ENCODE data around the gene ZMAT5. TPM values are rescaled to one million over a fixed set of nuclear protein-coding genes. Genes with fewer than 3 reads are reported as not detected.

The ZMAT5 gene
- total and polyA plus RNA-seq, 9 of the 15 experiments (the other 6 are each of a cell fraction or from before 2014, with no cell fraction given), result 2.0 to 25.2 (median 11.9) TPM

- TF ChIP-seq MLLT1 (IDR thresholded peaks at IDR 0.05) (no peak), KLF1 (tag; IDR thresholded peaks at IDR 0.05) (no peak; the same call in 1 of the 2 replicates), ZNF444 (CRISPR knock-in tag; IDR thresholded peaks at IDR 0.05) (no peak), ZBTB33 (CRISPR knock-in tag; IDR thresholded peaks at IDR 0.05) (no peak), HMG20B (CRISPR knock-in tag; IDR thresholded peaks at IDR 0.05) (no peak), HEY1 (CRISPR knock-in tag; IDR thresholded peaks at IDR 0.05; ENCODE audit: borderline replicate concordance) (no peak), GMEB1 (CRISPR knock-in tag; IDR thresholded peaks at IDR 0.05) (peak; percentile 93), E2F5 (CRISPR knock-in tag; IDR thresholded peaks at IDR 0.05) (no peak), HDAC1 (IDR thresholded peaks at IDR 0.05) (0 out of 4 replicates have a peak, but pooled peaks of 1 of the 2 experiments have one; percentile 38), ZNF561 (CRISPR knock-in tag; conservative IDR thresholded peaks at IDR 0.05) (no peak), ETS1 (conservative IDR thresholded peaks at IDR 0.05; ENCODE audit: control insufficient read depth, low read depth, low read length) (peak; percentile 86), TRIM25 (IDR thresholded peaks at IDR 0.05; ENCODE audit: borderline replicate concordance) (no peak), LARP7 (IDR thresholded peaks at IDR 0.05) (no peak), SMAD3 (CRISPR knock-in tag; conservative IDR thresholded peaks at IDR 0.05) (no peak), SAP30 (IDR thresholded peaks at IDR 0.05; ENCODE audit: borderline replicate concordance, insufficient read depth, low read depth, low read length, poor library complexity, severe bottlenecking) (no peak), ZNF143 (CRISPR knock-in tag; IDR thresholded peaks at IDR 0.05) (peak; percentile 94)
- TF ChIP-seq, protein P1, sequence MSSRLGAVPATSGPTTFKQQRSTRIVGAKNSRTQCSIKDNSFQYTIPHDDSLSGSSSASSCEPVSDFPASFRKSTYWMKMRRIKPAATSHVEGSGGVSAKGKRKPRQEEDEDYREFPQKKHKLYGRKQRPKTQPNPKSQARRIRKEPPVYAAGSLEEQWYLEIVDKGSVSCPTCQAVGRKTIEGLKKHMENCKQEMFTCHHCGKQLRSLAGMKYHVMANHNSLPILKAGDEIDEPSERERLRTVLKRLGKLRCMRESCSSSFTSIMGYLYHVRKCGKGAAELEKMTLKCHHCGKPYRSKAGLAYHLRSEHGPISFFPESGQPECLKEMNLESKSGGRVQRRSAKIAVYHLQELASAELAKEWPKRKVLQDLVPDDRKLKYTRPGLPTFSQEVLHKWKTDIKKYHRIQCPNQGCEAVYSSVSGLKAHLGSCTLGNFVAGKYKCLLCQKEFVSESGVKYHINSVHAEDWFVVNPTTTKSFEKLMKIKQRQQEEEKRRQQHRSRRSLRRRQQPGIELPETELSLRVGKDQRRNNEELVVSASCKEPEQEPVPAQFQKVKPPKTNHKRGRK (tag; IDR thresholded peaks at IDR 0.05), result no peak
Observed at GRCh38 chr22:29766632-29767170, at the start of gene ZMAT5 (continued).
